Smooth muscle cell (in vitro differentiated cells): ENCODE measurements around the gene MINDY1. TPM values are rescaled to one million over a fixed set of nuclear protein-coding genes. Genes with fewer than 3 reads are reported as not detected.

Experiments
- DNase-seq: peaks from one replicate; lab custom pipeline; 2025; ENCODE audit not compliant: unreplicated experiment; lab: John Stamatoyannopoulos, UW
- H2AFZ ChIP-seq: fragments of 200-600 bp; sonication (generic); 2 replicates; pipeline ENCODE4 v1.6.0; 2016; ENCODE audit warnings: antibody characterized with exemption, low read depth, mild to moderate bottlenecking
- H3F3A ChIP-seq: fragments of 200-600 bp; sonication (generic); 2 replicates; pipeline ENCODE4 v1.6.0; 2017; ENCODE audit warnings: antibody characterized with exemption, low read depth
- H3K27ac ChIP-seq: fragments of 200-600 bp; sonication (generic); 2 replicates; pipeline ENCODE4 v1.5.1; 2016; ENCODE audit warnings: low read depth, mild to moderate bottlenecking
- H3K27me3 ChIP-seq: fragments of 200-600 bp; sonication (generic); 2 replicates; pipeline ENCODE4 v1.6.1; 2016; ENCODE audit warnings: low read depth, mild to moderate bottlenecking
- H3K36me3 ChIP-seq: fragments of 200-600 bp; sonication (generic); 2 replicates; pipeline ENCODE4 v1.5.1; 2016; ENCODE audit warnings: low read depth
- H3K4me1 ChIP-seq: fragments of 200-600 bp; sonication (generic); 2 replicates; pipeline ENCODE4 v1.5.1; 2016; ENCODE audit warnings: low read depth
- H3K4me2 ChIP-seq: fragments of 200-600 bp; sonication (generic); 2 replicates; pipeline ENCODE4 v1.6.0; 2016; ENCODE audit warnings: mild to moderate bottlenecking
- H3K4me3 ChIP-seq: fragments of 200-600 bp; sonication (generic); 2 replicates; pipeline ENCODE4 v1.5.1; 2016; ENCODE audit warnings: mild to moderate bottlenecking
- H3K79me2 ChIP-seq: fragments of 200-600 bp; sonication (generic); 2 replicates; pipeline ENCODE4 v1.6.0; 2016; ENCODE audit warnings: low read depth, mild to moderate bottlenecking
- H3K9ac ChIP-seq: fragments of 200-600 bp; sonication (generic); 2 replicates; pipeline ENCODE4 v1.6.0; 2016; ENCODE audit warnings: low read depth
- H3K9me3 ChIP-seq: fragments of 200-600 bp; sonication (generic); replicated peaks from 2 replicates; pipeline ENCODE4 v1.5.1; 2016; ENCODE audit warnings: low read depth
- H4K20me1 ChIP-seq: fragments of 200-600 bp; sonication (generic); 2 replicates; pipeline ENCODE4 v1.6.0; 2016; ENCODE audit warnings: low read depth
- WGBS: methylation state at CpG from one replicate; pipeline ENCODE4 v1.1.7; 2016; ENCODE audit warnings: low lambda C conversion rate; 5-methylcytosine and 5-hydroxymethylcytosine counted together
- polyA plus RNA-seq: library from polyadenylated mRNA; unstranded; fragments of >200 nt; fragmentation: Nextera tagmentation; extraction: Ambion mirVana; gene quantifications from 2 replicates; pipeline ENCODE4 v1.2.1, GENCODE V29; 2016
- total RNA-seq: library from RNA; depleted of rRNA; stranded (reverse); fragments of >200 nt; gene quantifications from 2 replicates; pipeline ENCODE4 v1.2.3, GENCODE V29; 2014
- TF ChIP-seq, protein P1 (sequence below): fragments of 200-600 bp; sonication (generic); IDR thresholded peaks from 2 replicates; pipeline ENCODE4 v1.5.1; 2017; ENCODE audit warnings: borderline replicate concordance, mild to moderate bottlenecking, antibody characterized with exemption; ENCODE audit not compliant: insufficient read depth, poor library complexity, severe bottlenecking

MINDY1 gene
- total and polyA plus RNA-seq, 2 experiments from 2014 or later, result 2.4 to 3.2 TPM

DNA sequence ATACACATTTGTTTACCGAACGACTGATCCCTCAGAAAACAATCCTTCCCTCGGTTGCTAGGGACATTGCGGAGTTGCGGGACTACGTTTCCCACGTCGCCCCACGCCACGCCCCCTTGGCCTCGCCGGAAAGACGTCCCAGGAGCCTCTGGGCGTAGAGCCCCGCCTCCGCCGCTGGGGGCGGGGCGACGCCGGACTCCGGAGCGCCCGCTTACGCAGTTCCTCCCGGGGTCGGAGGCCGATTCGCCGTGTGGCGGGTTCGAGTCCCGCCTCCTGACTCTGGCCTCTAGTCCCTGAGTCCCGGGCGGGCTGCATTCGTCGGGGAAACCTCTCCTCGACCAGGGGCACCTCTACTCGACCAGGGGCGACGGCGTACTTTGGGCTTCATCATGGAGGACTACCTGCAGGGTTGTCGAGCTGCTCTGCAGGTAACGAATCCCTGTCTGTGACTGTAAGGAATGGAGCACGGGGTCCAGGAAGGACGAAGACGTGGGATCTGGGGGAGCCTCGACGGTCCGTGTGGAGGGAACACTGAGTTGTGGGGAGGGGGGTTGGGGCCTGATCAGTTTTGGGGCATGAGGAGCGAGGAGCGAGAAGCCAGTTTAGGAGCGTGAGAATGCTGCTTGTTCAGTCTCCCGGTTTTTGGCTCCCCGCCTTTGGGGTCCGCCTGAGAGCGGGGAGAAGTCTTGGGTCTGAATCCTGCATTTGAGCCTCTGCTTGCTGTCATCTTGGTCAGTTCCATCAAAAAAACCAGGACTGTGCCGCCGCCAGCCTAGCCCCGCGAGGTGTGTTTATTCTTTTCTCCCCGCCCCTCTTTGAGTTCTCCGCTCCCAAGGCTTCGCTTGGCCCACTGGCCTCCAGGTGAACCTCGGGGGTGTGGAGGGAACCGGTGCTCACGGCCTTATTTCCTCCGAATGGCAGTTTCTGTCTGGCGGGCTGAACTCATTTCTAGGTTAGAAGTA, 1.8 kb upstream of the MINDY1 start, which contains the start of gene PRUNE1:
TSS of gene PRUNE1 (plus strand) at position 206 of the 962 bp plus-strand sequence. CDS start at position 390, 184 bp downstream.
- Histone ChIP-seq H3K4me1 (peaks cover 17% of the 10 kb centered on the region), H3K27me3 (no peaks in the 10 kb centered on the region)
- WGBS, result 1% methylated on average over 69 of the region's 69 CpGs

DNA sequence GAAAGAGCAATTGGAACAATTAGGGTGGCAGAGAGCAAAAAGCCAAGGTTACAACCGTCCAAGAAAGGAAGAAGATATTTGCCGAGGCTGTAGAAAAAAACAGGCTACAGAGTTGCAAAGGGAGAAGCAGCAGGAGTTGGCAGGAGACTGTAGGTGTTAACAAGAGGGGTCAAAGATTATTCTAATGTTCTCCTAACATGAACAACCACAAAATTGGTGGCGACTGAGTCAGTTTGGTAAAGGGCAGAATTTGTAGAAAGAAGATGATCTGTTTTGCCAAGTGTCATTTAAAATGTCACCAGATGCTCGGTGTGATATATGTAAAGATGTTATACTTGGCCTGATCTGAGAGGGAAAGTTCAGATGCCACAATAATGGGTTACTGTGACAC, 1.1 kb upstream of the MINDY1 start:
- H3K9ac ChIP-seq, result peak overlapping the region; percentile 92
- peaks cover 7% of the 10 kb centered on the region for H3F3A ChIP-seq
- TF ChIP-seq, protein P1, sequence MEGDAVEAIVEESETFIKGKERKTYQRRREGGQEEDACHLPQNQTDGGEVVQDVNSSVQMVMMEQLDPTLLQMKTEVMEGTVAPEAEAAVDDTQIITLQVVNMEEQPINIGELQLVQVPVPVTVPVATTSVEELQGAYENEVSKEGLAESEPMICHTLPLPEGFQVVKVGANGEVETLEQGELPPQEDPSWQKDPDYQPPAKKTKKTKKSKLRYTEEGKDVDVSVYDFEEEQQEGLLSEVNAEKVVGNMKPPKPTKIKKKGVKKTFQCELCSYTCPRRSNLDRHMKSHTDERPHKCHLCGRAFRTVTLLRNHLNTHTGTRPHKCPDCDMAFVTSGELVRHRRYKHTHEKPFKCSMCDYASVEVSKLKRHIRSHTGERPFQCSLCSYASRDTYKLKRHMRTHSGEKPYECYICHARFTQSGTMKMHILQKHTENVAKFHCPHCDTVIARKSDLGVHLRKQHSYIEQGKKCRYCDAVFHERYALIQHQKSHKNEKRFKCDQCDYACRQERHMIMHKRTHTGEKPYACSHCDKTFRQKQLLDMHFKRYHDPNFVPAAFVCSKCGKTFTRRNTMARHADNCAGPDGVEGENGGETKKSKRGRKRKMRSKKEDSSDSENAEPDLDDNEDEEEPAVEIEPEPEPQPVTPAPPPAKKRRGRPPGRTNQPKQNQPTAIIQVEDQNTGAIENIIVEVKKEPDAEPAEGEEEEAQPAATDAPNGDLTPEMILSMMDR, result no peak
- no peaks in the 10 kb centered on the region for H3K27me3 ChIP-seq
- H3K9me3 ChIP-seq, result no peaks in the 10 kb centered on the region
- peak overlapping the region; percentile 97 for H3K27ac ChIP-seq
- no peak overlapping the region for H2AFZ ChIP-seq
- no peaks in the 10 kb centered on the region for H4K20me1 ChIP-seq
- peak overlapping the region; percentile 89 for H3K4me2 ChIP-seq
- peaks cover 17% of the 10 kb centered on the region for H3K4me1 ChIP-seq
- DNase-seq, result no peak
- peak overlapping the region; percentile 81 for H3K4me3 ChIP-seq
- H3K36me3 ChIP-seq, result no peaks in the 10 kb centered on the region
- H3K79me2 ChIP-seq, result peaks cover 12% of the 10 kb centered on the region
- 50% methylated on average over 4 of the region's 4 CpGs for WGBS

More for the DNA sequence above, 1.8 kb upstream of the MINDY1 start, which contains the start of gene PRUNE1:
- H3K79me2 ChIP-seq, result peaks cover 12% of the 10 kb centered on the region
- no peaks in the 10 kb centered on the region for H3K9me3 ChIP-seq
- H4K20me1 ChIP-seq, result no peaks in the 10 kb centered on the region
- peak; percentile 86 for DNase-seq
- peak within 1 kb of the TSS; percentile 89 for H3K4me2 ChIP-seq
- H3F3A ChIP-seq, result peaks cover 7% of the 10 kb centered on the region
- H3K36me3 ChIP-seq, result no peaks in the 10 kb centered on the region
- peak within 1 kb of the TSS; percentile 97 for H3K27ac ChIP-seq
- peak within 1 kb of the TSS; percentile 81 for H3K4me3 ChIP-seq
- TF ChIP-seq, protein P1, result no peak
- H3K9ac ChIP-seq, result peak within 1 kb of the TSS; percentile 92
- peak within 1 kb of the TSS; percentile 99 for H2AFZ ChIP-seq

DNA sequence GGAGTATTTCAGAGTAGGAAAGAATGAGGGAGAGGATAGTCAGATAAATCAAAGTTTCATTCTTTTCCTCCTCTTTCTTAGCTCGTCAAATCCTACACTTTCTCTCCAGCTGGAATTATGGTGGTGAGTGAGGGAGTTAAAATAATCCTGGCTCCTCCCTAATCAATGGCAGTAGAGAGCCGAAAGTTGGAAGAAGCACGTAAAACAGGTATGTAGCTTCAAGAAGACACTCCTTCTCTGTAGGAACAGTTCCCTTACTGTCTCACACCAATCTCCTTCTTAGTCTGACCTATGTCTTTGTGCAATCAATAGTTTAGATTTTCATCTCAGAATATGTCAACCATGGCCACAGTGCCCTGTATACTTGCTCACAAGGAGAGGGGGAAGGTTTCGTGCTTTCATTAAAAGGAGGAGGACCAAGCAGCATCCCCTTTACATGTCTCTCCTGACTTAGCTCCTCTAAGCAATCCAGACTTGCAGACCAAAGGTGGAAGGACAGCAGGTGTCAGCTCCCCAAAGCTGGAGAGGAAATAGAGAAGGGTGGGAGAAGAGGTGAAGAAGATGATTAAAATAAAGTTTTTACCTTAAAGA, 878 bp downstream of the MINDY1 start:
- H2AFZ ChIP-seq, result peak overlapping the region; percentile 93
- peaks cover 7% of the 10 kb centered on the region for H3F3A ChIP-seq
- H3K4me1 ChIP-seq, result peaks cover 17% of the 10 kb centered on the region
- TF ChIP-seq, protein P1, result no peak
- H3K27me3 ChIP-seq, result no peaks in the 10 kb centered on the region
- H3K36me3 ChIP-seq, result no peaks in the 10 kb centered on the region
- no peaks in the 10 kb centered on the region for H4K20me1 ChIP-seq
- peaks cover 12% of the 10 kb centered on the region for H3K79me2 ChIP-seq
- no peak for DNase-seq
- H3K4me3 ChIP-seq, result peak overlapping the region; percentile 62
- WGBS, result 65% methylated on average over 4 of the region's 4 CpGs
- H3K4me2 ChIP-seq, result peak overlapping the region; percentile 90
- H3K9ac ChIP-seq, result peak overlapping the region; percentile 92
- no peaks in the 10 kb centered on the region for H3K9me3 ChIP-seq
- H3K27ac ChIP-seq, result peak overlapping the region; percentile 97
